PC-9 (cell line): ENCODE data around the gene PFN4. TPM values are rescaled to one million over a fixed set of nuclear protein-coding genes. Genes with fewer than 3 reads are reported as not detected.

Experiments used
- BruUV-seq: library from RNA; stranded (reverse); fragments of 400-500 nt; replicated peaks from 2 replicates; lab custom pipeline; 2021; lab: Mats Ljungman, UMichigan
- CTCF ChIA-PET: fragments of 300-600 bp; sonication (Branson Sonifier 250); formaldehyde crosslinking; loops from one replicate; lab custom pipeline; 2022; ENCODE audit warnings: antibody characterized with exemption; lab: Charles Lee
- POLR2A ChIA-PET: fragments of 300-600 bp; sonication (Branson Sonifier 250); formaldehyde crosslinking; loops from one replicate; lab custom pipeline; 2022; ENCODE audit warnings: antibody characterized with exemption; ENCODE audit not compliant: unreplicated experiment; lab: Charles Lee
- DNase-seq, 2 experiments: peaks; one replicate each; pipeline versions ENCODE4 v3.0.0 to v3.0.0-alpha.2; 2015 to 2022; ENCODE audit warnings: mixed read lengths in 1 of 2
- H2AFZ ChIP-seq: fragments of 200-600 bp; sonication (generic); 2 replicates; pipeline ENCODE4 v1.8.1; 2017; ENCODE audit warnings: antibody characterized with exemption
- H3F3A ChIP-seq: fragments of 200-600 bp; sonication (generic); 2 replicates; pipeline ENCODE4 v1.8.1; 2017; ENCODE audit warnings: antibody characterized with exemption, mild to moderate bottlenecking, low read depth; ENCODE audit not compliant: insufficient read depth
- H3K27ac ChIP-seq: fragments of 200-600 bp; sonication (generic); 2 replicates; pipeline ENCODE4 v1.6.1; 2016; ENCODE audit warnings: mixed run types
- H3K27me3 ChIP-seq: fragments of 200-600 bp; sonication (generic); 2 replicates; pipeline ENCODE4 v1.6.1; 2016; ENCODE audit warnings: low read depth, mixed run types; ENCODE audit not compliant: insufficient read depth
- H3K36me3 ChIP-seq: fragments of 200-600 bp; sonication (generic); 2 replicates; pipeline ENCODE4 v1.6.1; 2016; ENCODE audit warnings: low read depth, mixed run types
- H3K4me1 ChIP-seq: fragments of 200-600 bp; sonication (generic); replicated peaks from 2 replicates; pipeline ENCODE4 v1.6.1; 2016; ENCODE audit warnings: mixed run types; ENCODE audit not compliant: insufficient read depth
- H3K4me2 ChIP-seq: fragments of 200-600 bp; sonication (generic); 2 replicates; pipeline ENCODE4 v1.6.1; 2017; ENCODE audit warnings: mixed run types
- H3K4me3 ChIP-seq: fragments of 200-600 bp; sonication (generic); 2 replicates; pipeline ENCODE4 v1.6.1; 2016; ENCODE audit warnings: mixed run types
- H3K79me2 ChIP-seq: fragments of 200-600 bp; sonication (generic); 2 replicates; pipeline ENCODE4 v1.6.1; 2017; ENCODE audit warnings: low read depth, mixed run types
- H3K9me2 ChIP-seq: fragments of 200-600 bp; sonication (generic); 2 replicates; pipeline ENCODE4 v1.8.1; 2017; ENCODE audit warnings: mild to moderate bottlenecking; ENCODE audit not compliant: insufficient read depth
- H3K9me3 ChIP-seq: fragments of 200-600 bp; sonication (generic); 2 replicates; pipeline ENCODE4 v1.8.1; 2016; ENCODE audit warnings: low read depth; ENCODE audit not compliant: insufficient read depth
- H4K20me1 ChIP-seq: fragments of 200-600 bp; sonication (generic); 2 replicates; pipeline ENCODE4 v1.8.1; 2017; ENCODE audit not compliant: insufficient read depth
- CTCF ChIP-seq: fragments of 200-600 bp; sonication (generic); conservative IDR thresholded peaks from 2 replicates; pipeline ENCODE4 v1.6.1; 2017; ENCODE audit warnings: mixed run types, antibody characterized with exemption, mild to moderate bottlenecking, moderate library complexity
- EZH2 ChIP-seq: fragments of 200-600 bp; sonication (generic); IDR thresholded peaks from 2 replicates; pipeline ENCODE4 v1.8.0; 2017; ENCODE audit warnings: antibody characterized with exemption, low read depth
- intact Hi-C: fragments of 100-400 bp; cut with micrococcal nuclease; formaldehyde crosslinking; loops from one replicate; pipeline ENCODE4 v1.10.0; 2022; ENCODE audit not compliant: unreplicated experiment
- total RNA-seq: library from RNA; stranded (reverse); gene quantifications from 2 replicates; pipeline ENCODE4 v1.2.3, GENCODE V29; 2021

The PFN4 gene
- total RNA-seq, 1 experiment from 2014 or later: 1.2 TPM

DNA sequence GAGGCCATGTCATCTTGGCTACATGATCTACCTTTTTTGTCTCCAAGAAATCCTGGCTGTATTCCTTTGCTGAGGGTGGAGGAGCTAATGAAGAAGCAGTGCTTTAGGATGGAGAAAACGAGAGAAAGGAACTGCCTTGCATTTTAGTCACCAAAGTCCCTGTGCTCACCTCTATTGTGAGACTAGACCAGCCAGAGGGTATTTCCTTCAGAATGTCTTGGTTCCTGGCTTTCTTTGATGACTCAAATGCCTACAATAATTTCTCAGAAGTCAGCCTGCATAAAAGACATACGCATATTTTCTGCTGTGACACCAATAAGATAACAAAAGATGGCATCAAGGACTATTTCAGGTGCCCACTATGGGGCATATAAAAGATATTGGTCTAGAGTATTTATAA is 57.8 kb downstream of the PFN4 start:
- Histone ChIP-seq H3K9me2 (no peaks in the 10 kb centered on the region), H3F3A (peaks cover 29% of the 10 kb centered on the region; the same call in 1 of the 2 replicates), H3K4me3 (no peak overlapping the region), H3K79me2 (no peaks in the 10 kb centered on the region), H3K27ac (no peak overlapping the region), H3K27me3 (no peaks in the 10 kb centered on the region), H3K36me3 (peaks cover 10% of the 10 kb centered on the region), H3K4me2 (no peak overlapping the region), H4K20me1 (peaks cover 17% of the 10 kb centered on the region), H2AFZ (no peak overlapping the region), H3K4me1 (no peaks in the 10 kb centered on the region), H3K9me3 (no peaks in the 10 kb centered on the region)
- intact Hi-C loops: no loop called here
- BruUV-seq: no TSS peak
- CTCF ChIA-PET: no interaction called here
- POLR2A ChIA-PET: interaction anchor here (0.7 kb wide), 1 partner anchor 18 kb away, joined by 5 read pairs; the partner anchor contains the start of gene WDCP
- TF ChIP-seq EZH2 (no peak), CTCF (no peak)
- DNase-seq: no peak

Other genes with a start within 250 kb of the PFN4 start
- gene ATAD2B, start 196.2 kb downstream of the PFN4 start, total RNA-seq: 12.6 and 12.8 TPM in 2 replicates
- gene UBXN2A, start 182.9 kb downstream of the PFN4 start, total RNA-seq: 16.9 and 17.6 TPM in 2 replicates
- 0.78 and 1.1 TPM in 2 replicates for gene MFSD2B, start 113.2 kb downstream of the PFN4 start, total RNA-seq
- gene WDCP, start 75.9 kb downstream of the PFN4 start, total RNA-seq: 7.9 and 13.5 TPM in 2 replicates
- 4.5 and 4.6 TPM in 2 replicates for gene FKBP1B, start 73.6 kb downstream of the PFN4 start, total RNA-seq
- gene SF3B6, start 47.0 kb downstream of the PFN4 start, total RNA-seq: 106 and 123 TPM in 2 replicates
- gene TP53I3, start 38.5 kb downstream of the PFN4 start, total RNA-seq: 21.4 and 22.9 TPM in 2 replicates
- 16.8 and 20.7 TPM in 2 replicates for gene FAM228B, start 135 bp upstream of the PFN4 start, total RNA-seq
- not detected in 2 replicates for gene FAM228A, start 51.7 kb upstream of the PFN4 start, total RNA-seq
- 28.4 and 30.4 TPM in 2 replicates for gene ITSN2, start 237.2 kb upstream of the PFN4 start, total RNA-seq